SK-N-SH treated with all-trans-retinoic acid at 6 μM for 48 hours (cell line): ENCODE measurements around the gene COL21A1.

ENCODE experiments used
- ARNTL ChIP-seq: fragments of 450-650 bp; formaldehyde crosslinking; IDR thresholded peaks from 2 replicates; pipeline ENCODE4 v1.5.0; 2020; ENCODE audit warnings: low read depth, mild to moderate bottlenecking, moderate library complexity, borderline replicate concordance
- CSDC2 ChIP-seq: fragments of 250-450 bp; sonication (Bioruptor Pico); IDR thresholded peaks from 2 replicates; pipeline ENCODE4 v1.5.0; 2020; ENCODE audit warnings: mild to moderate bottlenecking, moderate library complexity
- ISL1 ChIP-seq: fragments of 250-450 bp; sonication (Bioruptor Pico); IDR thresholded peaks from 2 replicates; pipeline ENCODE4 v2.1.2; 2022; ENCODE audit warnings: mild to moderate bottlenecking, moderate library complexity
- RARB ChIP-seq: fragments of 250-450 bp; sonication (Bioruptor Pico); IDR thresholded peaks from 2 replicates; pipeline ENCODE4 v1.8.0; 2021; ENCODE audit warnings: mild to moderate bottlenecking, moderate library complexity
- SNAI2 ChIP-seq: fragments of 250-450 bp; sonication (Bioruptor Pico); IDR thresholded peaks from 2 replicates; pipeline ENCODE4 v1.5.0; 2020; ENCODE audit warnings: mild to moderate bottlenecking, moderate library complexity
- ZFP3 ChIP-seq: fragments of 250-450 bp; sonication (Bioruptor Pico); IDR thresholded peaks from 2 replicates; pipeline ENCODE4 v1.5.0; 2020; ENCODE audit warnings: mild to moderate bottlenecking, moderate library complexity
- TF ChIP-seq, protein P1 (sequence below): fragments of 250-450 bp; sonication (Bioruptor Pico); IDR thresholded peaks from 2 replicates; pipeline ENCODE4 v1.5.1; 2020; ENCODE audit warnings: low read depth, mild to moderate bottlenecking, moderate library complexity

DNA sequence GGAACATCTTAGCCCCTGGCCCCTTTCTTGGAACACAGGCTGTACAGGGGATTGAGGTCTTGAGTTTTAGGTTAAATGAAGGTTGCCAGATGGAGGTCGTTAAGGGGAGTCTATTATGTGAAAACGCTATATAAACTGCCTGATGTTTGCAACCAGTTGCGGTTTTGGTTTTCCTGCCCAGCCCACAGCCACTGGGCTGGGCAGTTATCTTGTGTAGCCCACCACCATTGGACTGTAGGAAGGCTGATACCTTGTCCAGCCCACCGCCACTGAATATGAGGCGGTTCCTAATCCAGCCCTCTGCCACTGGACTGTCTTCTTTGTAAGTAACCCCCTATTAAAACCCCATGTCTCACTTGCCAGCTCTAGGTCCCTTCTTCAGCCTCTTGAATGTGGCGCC lies 42.3 kb upstream of the COL21A1 start:
- TF ChIP-seq CSDC2 (CRISPR knock-in tag), result no peak
- no peak for TF ChIP-seq ISL1
- no peak for TF ChIP-seq ARNTL (CRISPR knock-in tag)
- TF ChIP-seq SNAI2 (CRISPR knock-in tag), result no peak
- no peak for TF ChIP-seq ZFP3 (CRISPR knock-in tag)
- TF ChIP-seq RARB (CRISPR knock-in tag), result no peak
- TF ChIP-seq, protein P1, sequence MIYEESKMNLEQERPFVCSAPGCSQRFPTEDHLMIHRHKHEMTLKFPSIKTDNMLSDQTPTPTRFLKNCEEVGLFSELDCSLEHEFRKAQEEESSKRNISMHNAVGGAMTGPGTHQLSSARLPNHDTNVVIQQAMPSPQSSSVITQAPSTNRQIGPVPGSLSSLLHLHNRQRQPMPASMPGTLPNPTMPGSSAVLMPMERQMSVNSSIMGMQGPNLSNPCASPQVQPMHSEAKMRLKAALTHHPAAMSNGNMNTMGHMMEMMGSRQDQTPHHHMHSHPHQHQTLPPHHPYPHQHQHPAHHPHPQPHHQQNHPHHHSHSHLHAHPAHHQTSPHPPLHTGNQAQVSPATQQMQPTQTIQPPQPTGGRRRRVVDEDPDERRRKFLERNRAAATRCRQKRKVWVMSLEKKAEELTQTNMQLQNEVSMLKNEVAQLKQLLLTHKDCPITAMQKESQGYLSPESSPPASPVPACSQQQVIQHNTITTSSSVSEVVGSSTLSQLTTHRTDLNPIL (CRISPR knock-in tag), result no peak
